ENCODE measurements around the gene HSBP1.

The HSBP1 gene

DNA sequence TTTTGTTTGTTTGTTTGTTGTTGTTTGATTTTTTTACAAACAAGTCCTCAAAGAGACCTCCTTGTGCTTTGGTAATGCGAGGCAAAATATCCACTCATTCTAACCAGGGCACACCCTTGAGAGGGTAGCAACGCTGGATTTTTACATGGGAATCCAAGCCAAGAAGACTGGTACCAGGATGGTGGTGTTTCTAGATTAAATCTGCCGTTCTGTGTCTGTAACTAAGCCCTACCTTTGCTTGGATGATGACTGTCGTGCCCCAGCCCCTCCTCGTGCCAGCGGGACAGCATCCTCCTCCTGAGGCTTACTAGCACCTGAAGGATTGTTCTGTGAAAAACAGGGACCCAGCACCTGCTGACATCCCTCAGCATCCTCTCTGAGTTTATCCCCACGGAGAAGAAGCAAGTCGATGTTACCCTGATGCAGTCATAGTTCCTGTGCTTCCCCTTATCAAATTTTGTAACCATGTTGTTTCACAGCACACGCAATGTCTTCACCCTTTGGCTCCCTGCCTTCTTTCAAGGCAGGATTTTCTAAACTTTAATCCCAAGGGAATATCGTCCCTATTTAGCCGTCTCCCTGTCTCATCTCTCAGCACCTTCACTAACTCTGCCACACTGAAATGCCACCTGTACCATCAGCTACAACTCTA is 5.1 kb upstream of the HSBP1 start:
- peak overlapping the region; percentile 74 for H3K27ac ChIP-seq (ENCODE audit: low read depth, low read length)
- H3K4me1 ChIP-seq (ENCODE audit: control insufficient read depth in 1 of 2, insufficient read depth in 2 of 2, low read length in 2 of 2): peaks cover 5 to 7% of the 10 kb centered on the region in 2 donors
- no peaks in the 10 kb centered on the region for H3K36me3 ChIP-seq (ENCODE audit: control insufficient read depth in 1 of 2, insufficient read depth in 2 of 2, low read length in 2 of 2)
- H3K9me3 ChIP-seq (ENCODE audit: control insufficient read depth in 1 of 2, low read length in 2 of 2): no peaks in the 10 kb centered on the region
- peak overlapping the region; percentile 34 to 57 for H3K4me3 ChIP-seq (ENCODE audit: low read depth in 1 of 2, low read length in 2 of 2)
- H3K9ac ChIP-seq (ENCODE audit: low read depth in 1 of 2, low read length in 2 of 2): peak overlapping the region in 1 of 2 donors; percentile 50
- no peaks in the 10 kb centered on the region for H3K27me3 ChIP-seq (ENCODE audit: control insufficient read depth in 1 of 2, insufficient read depth in 2 of 2, low read length in 2 of 2)

DNA sequence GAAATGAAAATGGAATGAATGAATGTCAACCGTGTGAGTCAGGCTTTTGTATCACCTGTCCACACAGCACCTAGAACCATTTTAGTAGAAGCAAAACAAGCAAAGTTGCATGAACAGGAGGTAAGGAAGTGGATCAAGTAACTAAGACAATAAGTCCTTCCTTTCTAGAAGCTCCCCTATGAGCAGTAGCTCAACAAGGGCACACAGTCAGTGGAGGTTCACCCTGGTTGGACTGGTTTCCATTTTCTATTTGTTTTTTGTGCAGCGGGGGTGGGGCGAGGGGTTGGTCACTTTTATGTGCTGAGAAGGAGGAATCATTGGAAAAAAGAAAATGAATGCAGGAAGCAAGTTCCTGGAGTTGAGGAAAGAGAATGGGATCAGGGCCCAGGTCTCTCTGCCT is 4.0 kb upstream of the HSBP1 start:
- H3K9me3 ChIP-seq (ENCODE audit: control insufficient read depth in 1 of 2, low read length in 2 of 2): no peaks in the 10 kb centered on the region
- H3K4me3 ChIP-seq (ENCODE audit: low read depth in 1 of 2, low read length in 2 of 2): no peak overlapping the region
- no peaks in the 10 kb centered on the region for H3K36me3 ChIP-seq (ENCODE audit: control insufficient read depth in 1 of 2, insufficient read depth in 2 of 2, low read length in 2 of 2)
- no peak overlapping the region for H3K9ac ChIP-seq (ENCODE audit: low read depth in 1 of 2, low read length in 2 of 2)
- peaks cover 9% of the 10 kb centered on the region in 2 donors for H3K4me1 ChIP-seq (ENCODE audit: control insufficient read depth in 1 of 2, insufficient read depth in 2 of 2, low read length in 2 of 2)
- no peak overlapping the region for H3K27ac ChIP-seq (ENCODE audit: low read depth, low read length)
- H3K27me3 ChIP-seq (ENCODE audit: control insufficient read depth in 1 of 2, insufficient read depth in 2 of 2, low read length in 2 of 2): no peaks in the 10 kb centered on the region

DNA sequence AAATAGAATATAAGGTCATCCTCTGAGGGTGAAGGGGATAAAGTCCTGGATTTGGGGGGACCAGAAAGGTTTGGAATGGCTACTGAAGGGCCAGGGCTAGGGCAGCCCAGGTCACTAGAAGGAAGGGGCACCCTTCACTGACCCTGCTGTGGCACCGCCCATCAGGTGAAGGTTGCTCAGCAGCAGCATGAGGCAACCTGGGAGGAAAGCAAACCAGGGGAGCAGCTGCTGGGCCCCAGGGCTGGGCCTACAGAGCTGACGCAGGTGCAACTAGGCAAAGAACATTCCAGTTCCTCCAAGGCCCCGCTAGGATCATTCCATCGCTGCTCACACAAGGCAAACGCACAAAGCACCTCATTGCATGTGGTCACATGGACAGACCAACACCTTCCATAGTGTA is 3.4 kb upstream of the HSBP1 start:
- no peak overlapping the region for H3K27ac ChIP-seq (ENCODE audit: low read depth, low read length)
- no peak overlapping the region for H3K9ac ChIP-seq (ENCODE audit: low read depth in 1 of 2, low read length in 2 of 2)
- H3K4me1 ChIP-seq (ENCODE audit: control insufficient read depth in 1 of 2, insufficient read depth in 2 of 2, low read length in 2 of 2): peaks cover 14% of the 10 kb centered on the region in 2 donors
- H3K36me3 ChIP-seq (ENCODE audit: control insufficient read depth in 1 of 2, insufficient read depth in 2 of 2, low read length in 2 of 2): no peaks in the 10 kb centered on the region
- no peaks in the 10 kb centered on the region for H3K9me3 ChIP-seq (ENCODE audit: control insufficient read depth in 1 of 2, low read length in 2 of 2)
- no peaks in the 10 kb centered on the region for H3K27me3 ChIP-seq (ENCODE audit: control insufficient read depth in 1 of 2, insufficient read depth in 2 of 2, low read length in 2 of 2)
- H3K4me3 ChIP-seq (ENCODE audit: low read depth in 1 of 2, low read length in 2 of 2): no peak overlapping the region

DNA sequence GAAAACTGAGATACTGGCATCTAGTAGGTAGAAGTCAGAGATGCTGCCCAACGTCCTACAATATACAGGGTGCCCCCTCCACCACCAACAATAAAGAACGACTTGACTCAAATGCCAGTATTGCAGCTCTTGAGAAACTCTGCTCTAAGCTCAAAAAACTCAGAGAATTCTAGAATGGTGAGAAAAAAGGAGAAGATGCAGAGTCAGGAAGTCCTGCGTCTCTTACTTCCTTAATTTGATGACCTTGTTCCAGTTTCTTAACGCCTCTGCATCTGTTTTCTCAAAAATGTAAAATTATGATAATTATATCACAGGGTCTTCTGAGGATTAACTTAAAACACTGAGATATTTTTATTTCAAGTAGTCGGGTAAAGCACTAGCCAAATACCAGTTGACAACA is 1.7 kb upstream of the HSBP1 start:
- Histone ChIP-seq H3K4me3 (ENCODE audit: low read depth in 1 of 2, low read length in 2 of 2) (no peak overlapping the region), H3K27ac (ENCODE audit: low read depth, low read length) (no peak overlapping the region), H3K36me3 (ENCODE audit: control insufficient read depth in 1 of 2, insufficient read depth in 2 of 2, low read length in 2 of 2) (peaks cover 0 to 9% of the 10 kb centered on the region in 2 donors), H3K9me3 (ENCODE audit: control insufficient read depth in 1 of 2, low read length in 2 of 2) (no peaks in the 10 kb centered on the region), H3K4me1 (ENCODE audit: control insufficient read depth in 1 of 2, insufficient read depth in 2 of 2, low read length in 2 of 2) (peaks cover 19 to 20% of the 10 kb centered on the region in 2 donors), H3K9ac (ENCODE audit: low read depth in 1 of 2, low read length in 2 of 2) (no peak overlapping the region), H3K27me3 (ENCODE audit: control insufficient read depth in 1 of 2, insufficient read depth in 2 of 2, low read length in 2 of 2) (no peaks in the 10 kb centered on the region)

DNA sequence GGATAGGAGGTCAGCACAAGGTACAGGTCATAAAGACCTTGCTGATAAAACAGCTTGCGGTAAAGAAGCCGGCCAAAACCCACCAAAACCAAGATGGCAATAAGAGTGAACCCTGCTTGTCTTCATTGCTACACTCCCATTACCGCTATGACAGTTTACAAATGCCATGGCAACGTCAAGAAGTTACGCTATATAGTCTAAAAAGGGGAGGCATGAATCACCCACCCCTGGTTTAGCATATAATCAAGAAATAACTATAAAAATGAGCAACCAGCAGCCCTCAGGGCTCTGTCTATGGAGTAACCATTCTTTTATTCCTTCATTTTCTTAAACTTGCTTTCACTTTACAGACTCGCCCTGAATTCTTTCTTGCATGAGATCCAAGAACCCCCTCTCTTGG is 1.0 kb upstream of the HSBP1 start:
- Histone ChIP-seq H3K27me3 (ENCODE audit: control insufficient read depth in 1 of 2, insufficient read depth in 2 of 2, low read length in 2 of 2) (no peaks in the 10 kb centered on the region), H3K27ac (ENCODE audit: low read depth, low read length) (peak overlapping the region; percentile 30), H3K9me3 (ENCODE audit: control insufficient read depth in 1 of 2, low read length in 2 of 2) (no peaks in the 10 kb centered on the region), H3K36me3 (ENCODE audit: control insufficient read depth in 1 of 2, insufficient read depth in 2 of 2, low read length in 2 of 2) (peaks cover 1 to 14% of the 10 kb centered on the region in 2 donors), H3K4me1 (ENCODE audit: control insufficient read depth in 1 of 2, insufficient read depth in 2 of 2, low read length in 2 of 2) (peaks cover 24 to 27% of the 10 kb centered on the region in 2 donors), H3K9ac (ENCODE audit: low read depth in 1 of 2, low read length in 2 of 2) (no peak overlapping the region), H3K4me3 (ENCODE audit: low read depth in 1 of 2, low read length in 2 of 2) (no peak overlapping the region)

DNA sequence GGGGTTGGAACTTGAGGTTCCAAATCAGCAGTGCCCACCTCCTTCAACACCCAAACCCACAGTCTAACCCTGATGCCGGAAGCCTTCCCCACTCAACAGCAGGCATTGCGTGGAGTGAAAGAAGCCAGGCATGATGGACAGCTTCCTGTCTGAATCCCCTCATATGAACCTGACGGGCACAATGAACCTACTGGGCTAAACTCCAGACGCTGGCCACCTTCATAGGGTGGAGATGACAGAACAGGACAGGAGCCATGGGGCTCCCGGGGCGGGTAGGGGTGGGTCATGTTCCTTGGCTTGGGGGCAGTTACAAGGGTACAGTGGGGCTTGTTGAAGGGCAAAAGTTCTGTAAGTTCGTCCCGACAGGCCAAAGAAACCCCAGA is 460 bp upstream of the HSBP1 start:
- no peaks in the 10 kb centered on the region for H3K27me3 ChIP-seq (ENCODE audit: control insufficient read depth in 1 of 2, insufficient read depth in 2 of 2, low read length in 2 of 2)
- no peak overlapping the region for H3K9ac ChIP-seq (ENCODE audit: low read depth in 1 of 2, low read length in 2 of 2)
- H3K9me3 ChIP-seq (ENCODE audit: control insufficient read depth in 1 of 2, low read length in 2 of 2): no peaks in the 10 kb centered on the region
- H3K27ac ChIP-seq (ENCODE audit: low read depth, low read length): no peak overlapping the region
- H3K36me3 ChIP-seq (ENCODE audit: control insufficient read depth in 1 of 2, insufficient read depth in 2 of 2, low read length in 2 of 2): peaks cover 7 to 18% of the 10 kb centered on the region in 2 donors
- H3K4me3 ChIP-seq (ENCODE audit: low read depth in 1 of 2, low read length in 2 of 2): peak overlapping the region; percentile 56 to 84
- peaks cover 24 to 26% of the 10 kb centered on the region in 2 donors for H3K4me1 ChIP-seq (ENCODE audit: control insufficient read depth in 1 of 2, insufficient read depth in 2 of 2, low read length in 2 of 2)

DNA sequence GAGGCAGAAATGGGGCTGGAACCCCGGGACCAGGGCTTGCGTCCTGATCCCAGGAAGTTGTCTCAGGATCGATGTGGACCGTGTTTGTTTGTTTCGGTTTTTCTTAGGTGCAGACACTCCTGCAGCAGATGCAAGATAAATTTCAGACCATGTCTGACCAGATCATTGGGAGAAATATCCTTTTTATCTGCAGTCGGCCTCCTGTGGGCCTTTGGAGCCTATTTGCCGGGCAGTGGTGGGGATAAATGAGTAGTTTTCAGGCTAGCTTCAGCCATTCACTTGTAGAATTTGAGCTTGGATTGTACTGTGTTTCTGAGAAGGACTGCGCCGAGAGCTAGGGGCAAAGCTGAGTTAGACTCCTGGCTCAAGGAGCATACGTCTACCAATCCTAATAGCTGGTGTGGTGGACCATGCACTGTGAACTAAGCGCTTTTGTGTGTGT is 816 bp downstream of the HSBP1 start:
- Histone ChIP-seq H3K27me3 (ENCODE audit: control insufficient read depth in 1 of 2, insufficient read depth in 2 of 2, low read length in 2 of 2) (no peaks in the 10 kb centered on the region), H3K9ac (ENCODE audit: low read depth in 1 of 2, low read length in 2 of 2) (peak overlapping the region; percentile 77 to 85), H3K4me1 (ENCODE audit: control insufficient read depth in 1 of 2, insufficient read depth in 2 of 2, low read length in 2 of 2) (peaks cover 24 to 30% of the 10 kb centered on the region in 2 donors), H3K27ac (ENCODE audit: low read depth, low read length) (peak overlapping the region; percentile 74), H3K36me3 (ENCODE audit: control insufficient read depth in 1 of 2, insufficient read depth in 2 of 2, low read length in 2 of 2) (peaks cover 8 to 28% of the 10 kb centered on the region in 2 donors), H3K4me3 (ENCODE audit: low read depth in 1 of 2, low read length in 2 of 2) (peak overlapping the region; percentile 84), H3K9me3 (ENCODE audit: control insufficient read depth in 1 of 2, low read length in 2 of 2) (no peaks in the 10 kb centered on the region)

DNA sequence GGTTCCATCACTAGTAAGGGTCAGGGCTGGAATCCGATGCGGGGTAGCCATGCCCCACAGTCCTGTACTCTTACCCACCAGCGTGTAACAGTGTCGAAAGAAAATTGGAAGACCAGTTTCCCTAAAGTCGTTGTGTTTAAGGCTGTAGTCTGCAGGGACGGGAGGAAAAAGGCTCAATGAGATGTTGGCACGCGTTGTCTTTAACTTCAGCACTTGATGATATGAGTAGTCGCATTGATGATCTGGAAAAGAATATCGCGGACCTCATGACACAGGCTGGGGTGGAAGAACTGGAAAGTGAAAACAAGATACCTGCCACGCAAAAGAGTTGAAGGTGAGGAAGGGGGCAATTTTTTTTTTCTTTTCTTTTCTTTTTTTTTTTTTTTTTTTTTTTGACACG is 1.3 kb downstream of the HSBP1 start:
- Histone ChIP-seq H3K4me3 (ENCODE audit: low read depth in 1 of 2, low read length in 2 of 2) (peak overlapping the region; percentile 84), H3K27me3 (ENCODE audit: control insufficient read depth in 1 of 2, insufficient read depth in 2 of 2, low read length in 2 of 2) (no peaks in the 10 kb centered on the region), H3K9me3 (ENCODE audit: control insufficient read depth in 1 of 2, low read length in 2 of 2) (no peaks in the 10 kb centered on the region), H3K4me1 (ENCODE audit: control insufficient read depth in 1 of 2, insufficient read depth in 2 of 2, low read length in 2 of 2) (peaks cover 27 to 35% of the 10 kb centered on the region in 2 donors), H3K27ac (ENCODE audit: low read depth, low read length) (no peak overlapping the region), H3K36me3 (ENCODE audit: control insufficient read depth in 1 of 2, insufficient read depth in 2 of 2, low read length in 2 of 2) (peaks cover 8 to 28% of the 10 kb centered on the region in 2 donors), H3K9ac (ENCODE audit: low read depth in 1 of 2, low read length in 2 of 2) (peak overlapping the region; percentile 77 to 85)

DNA sequence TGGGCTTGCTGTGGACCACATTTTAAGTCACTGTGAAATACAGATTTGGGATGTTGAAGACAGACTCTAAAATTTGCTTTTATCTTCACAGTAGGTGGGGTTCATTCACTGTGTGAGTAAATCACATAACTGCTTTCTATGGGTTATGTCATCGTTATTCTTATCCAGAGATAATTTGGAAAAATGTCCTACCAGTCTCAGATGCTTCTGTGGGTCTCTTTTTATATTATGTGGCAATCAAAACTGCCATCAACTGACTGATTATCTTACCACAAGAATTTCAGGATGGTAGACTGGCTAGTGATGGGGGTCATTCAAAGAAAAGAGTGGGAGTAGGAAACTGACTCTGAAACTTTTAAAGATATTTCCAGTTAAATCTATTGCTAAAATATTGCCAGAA is 3.1 kb downstream of the HSBP1 start:
- H3K4me1 ChIP-seq (ENCODE audit: control insufficient read depth in 1 of 2, insufficient read depth in 2 of 2, low read length in 2 of 2): peaks cover 30 to 38% of the 10 kb centered on the region in 2 donors
- H3K27me3 ChIP-seq (ENCODE audit: control insufficient read depth in 1 of 2, insufficient read depth in 2 of 2, low read length in 2 of 2): no peaks in the 10 kb centered on the region
- no peak overlapping the region for H3K27ac ChIP-seq (ENCODE audit: low read depth, low read length)
- no peak overlapping the region for H3K9ac ChIP-seq (ENCODE audit: low read depth in 1 of 2, low read length in 2 of 2)
- H3K4me3 ChIP-seq (ENCODE audit: low read depth in 1 of 2, low read length in 2 of 2): no peak overlapping the region
- no peaks in the 10 kb centered on the region for H3K9me3 ChIP-seq (ENCODE audit: control insufficient read depth in 1 of 2, low read length in 2 of 2)
- H3K36me3 ChIP-seq (ENCODE audit: control insufficient read depth in 1 of 2, insufficient read depth in 2 of 2, low read length in 2 of 2): peaks cover 8 to 28% of the 10 kb centered on the region in 2 donors

DNA sequence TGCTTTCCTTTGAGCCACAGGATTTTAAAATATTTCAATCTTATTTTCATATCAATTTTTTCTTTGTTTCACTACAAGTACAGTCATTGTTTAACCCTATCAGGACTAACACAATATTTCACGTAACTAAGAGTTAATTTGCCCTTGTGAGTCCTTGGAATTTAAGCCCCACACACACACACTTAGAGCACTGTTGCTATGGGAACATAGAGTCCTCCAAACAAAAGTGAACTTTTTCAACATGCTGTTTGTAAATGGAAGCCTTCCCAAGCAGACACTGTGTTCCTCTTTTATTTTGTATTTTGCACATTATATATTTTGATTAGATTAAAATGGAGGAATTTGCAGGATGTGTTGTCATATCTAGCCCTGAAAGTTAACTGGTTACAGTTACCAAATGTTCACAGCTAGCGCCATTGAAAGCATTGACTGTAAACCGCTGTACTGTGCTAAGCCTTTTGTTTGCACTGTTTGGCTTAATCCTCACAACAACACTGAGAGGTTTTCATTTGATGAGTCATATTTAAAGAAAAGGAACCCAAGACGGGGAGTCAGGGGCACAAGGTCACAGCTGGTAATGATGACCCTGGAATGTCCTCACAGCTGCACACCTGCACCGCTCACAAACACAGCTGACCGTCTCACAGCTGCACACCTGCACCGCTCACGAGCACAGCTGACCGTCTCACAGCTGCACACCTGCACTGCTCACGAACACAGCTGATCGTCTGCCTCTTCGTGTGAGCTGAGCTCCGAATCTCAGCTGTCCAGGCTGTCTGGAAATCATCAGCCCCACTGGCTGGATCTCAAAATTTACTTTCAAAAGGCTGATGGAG is 6.3 kb downstream of the HSBP1 start:
- H3K27me3 ChIP-seq (ENCODE audit: control insufficient read depth in 1 of 2, insufficient read depth in 2 of 2, low read length in 2 of 2): no peaks in the 10 kb centered on the region
- H3K36me3 ChIP-seq (ENCODE audit: control insufficient read depth in 1 of 2, insufficient read depth in 2 of 2, low read length in 2 of 2): peaks cover 8 to 28% of the 10 kb centered on the region in 2 donors
- peak overlapping the region in 1 of 2 donors; percentile 8 for H3K4me3 ChIP-seq (ENCODE audit: low read depth in 1 of 2, low read length in 2 of 2)
- H3K4me1 ChIP-seq (ENCODE audit: control insufficient read depth in 1 of 2, insufficient read depth in 2 of 2, low read length in 2 of 2): peaks cover 19 to 29% of the 10 kb centered on the region in 2 donors
- H3K27ac ChIP-seq (ENCODE audit: low read depth, low read length): no peak overlapping the region
- no peak overlapping the region for H3K9ac ChIP-seq (ENCODE audit: low read depth in 1 of 2, low read length in 2 of 2)
- no peaks in the 10 kb centered on the region for H3K9me3 ChIP-seq (ENCODE audit: control insufficient read depth in 1 of 2, low read length in 2 of 2)
